Measurements from ENCODE around the gene FXYD5. TPM values are rescaled to one million over a fixed set of nuclear protein-coding genes. Genes with fewer than 3 reads are reported as not detected.

The FXYD5 gene
- total RNA-seq, 1 donor from 2014 or later: 138 TPM

DNA sequence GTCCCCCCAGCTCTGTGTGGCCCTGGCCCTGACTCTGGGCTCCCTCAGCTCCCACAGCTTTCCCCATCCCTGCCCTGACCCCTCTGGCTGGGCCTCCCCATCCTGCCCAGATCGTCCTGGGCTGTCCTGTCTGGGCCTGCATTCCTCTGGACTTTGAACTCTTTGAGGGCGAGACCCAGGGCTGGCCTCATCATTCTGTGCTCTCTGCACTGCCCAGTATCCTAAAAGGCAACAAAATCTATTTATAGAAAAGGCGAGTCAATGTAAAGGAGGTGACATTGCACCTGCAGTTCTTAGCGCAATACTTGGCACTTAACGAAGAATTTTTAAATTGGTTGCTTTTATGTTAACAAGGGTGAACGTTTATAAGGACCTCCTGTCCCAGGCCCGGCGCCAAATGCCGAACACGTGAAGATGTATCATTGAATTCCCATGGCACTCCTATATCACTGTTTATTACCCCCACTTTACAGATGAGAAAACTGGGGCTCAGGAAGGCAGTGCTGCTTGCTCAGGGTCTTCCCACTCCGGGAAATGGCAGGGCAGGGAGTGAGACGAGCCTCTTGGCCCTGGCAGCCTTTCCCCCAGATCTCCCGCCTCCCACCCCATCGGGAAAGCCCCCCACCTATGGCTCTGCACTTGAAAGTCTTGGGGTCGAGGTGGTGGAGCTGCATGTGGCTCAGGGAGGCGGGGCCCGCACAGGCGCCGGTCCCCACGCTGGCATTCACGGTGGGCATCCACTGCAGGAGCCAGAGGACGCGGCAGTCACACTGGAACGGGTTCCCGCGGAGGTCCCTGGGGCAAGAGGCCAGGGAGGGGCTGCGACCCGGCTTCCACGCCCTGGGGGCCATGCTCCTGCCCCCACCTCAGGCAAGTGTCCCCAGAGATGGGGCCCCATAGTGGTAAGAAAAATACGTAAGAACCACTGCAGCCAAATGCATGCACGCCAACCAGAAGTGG, 23.5 kb upstream of the FXYD5 start:
- Histone ChIP-seq H3K9me3 (no peaks in the 10 kb centered on the region), H3K4me1 (peaks cover 4 to 5% of the 10 kb centered on the region in 2 donors), H3K27ac (no peak overlapping the region), H3K27me3 (no peaks in the 10 kb centered on the region), H3K36me3 (no peaks in the 10 kb centered on the region), H3K4me3 (no peak overlapping the region)
- DNase-seq (ENCODE audit: low spot score in 2 of 2): no peak
- intact Hi-C loops (cut with DNase I): no loop called here
- TF ChIP-seq, protein P1, sequence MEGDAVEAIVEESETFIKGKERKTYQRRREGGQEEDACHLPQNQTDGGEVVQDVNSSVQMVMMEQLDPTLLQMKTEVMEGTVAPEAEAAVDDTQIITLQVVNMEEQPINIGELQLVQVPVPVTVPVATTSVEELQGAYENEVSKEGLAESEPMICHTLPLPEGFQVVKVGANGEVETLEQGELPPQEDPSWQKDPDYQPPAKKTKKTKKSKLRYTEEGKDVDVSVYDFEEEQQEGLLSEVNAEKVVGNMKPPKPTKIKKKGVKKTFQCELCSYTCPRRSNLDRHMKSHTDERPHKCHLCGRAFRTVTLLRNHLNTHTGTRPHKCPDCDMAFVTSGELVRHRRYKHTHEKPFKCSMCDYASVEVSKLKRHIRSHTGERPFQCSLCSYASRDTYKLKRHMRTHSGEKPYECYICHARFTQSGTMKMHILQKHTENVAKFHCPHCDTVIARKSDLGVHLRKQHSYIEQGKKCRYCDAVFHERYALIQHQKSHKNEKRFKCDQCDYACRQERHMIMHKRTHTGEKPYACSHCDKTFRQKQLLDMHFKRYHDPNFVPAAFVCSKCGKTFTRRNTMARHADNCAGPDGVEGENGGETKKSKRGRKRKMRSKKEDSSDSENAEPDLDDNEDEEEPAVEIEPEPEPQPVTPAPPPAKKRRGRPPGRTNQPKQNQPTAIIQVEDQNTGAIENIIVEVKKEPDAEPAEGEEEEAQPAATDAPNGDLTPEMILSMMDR (IDR thresholded peaks at IDR 0.05): no peak

DNA sequence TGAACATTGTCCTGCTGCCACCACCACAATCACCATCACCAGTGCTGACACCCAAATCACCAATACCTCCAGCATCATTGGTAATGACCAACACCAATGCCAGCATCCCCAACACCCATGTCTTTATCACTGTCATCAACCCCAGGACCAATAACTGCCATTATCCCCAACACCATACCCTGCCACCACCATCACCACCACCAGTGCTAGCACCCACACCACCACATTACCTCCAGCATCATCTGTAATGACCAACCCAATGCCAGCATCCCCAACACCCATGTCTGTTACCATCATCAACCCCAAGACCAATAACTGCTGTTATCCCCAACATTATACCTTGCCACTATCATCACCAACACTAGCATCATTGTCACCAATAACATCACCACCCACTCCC, 22.3 kb upstream of the FXYD5 start:
- no peaks in the 10 kb centered on the region for H3K36me3 ChIP-seq
- no peak overlapping the region for H3K27ac ChIP-seq
- intact Hi-C loops (cut with DNase I): no loop called here
- DNase-seq (ENCODE audit: low spot score in 2 of 2): no peak
- H3K4me1 ChIP-seq: peaks cover 0 to 4% of the 10 kb centered on the region in 2 donors
- TF ChIP-seq, protein P1 (IDR thresholded peaks at IDR 0.05): no peak
- H3K27me3 ChIP-seq: no peaks in the 10 kb centered on the region
- H3K4me3 ChIP-seq: no peak overlapping the region
- H3K9me3 ChIP-seq: no peaks in the 10 kb centered on the region

DNA sequence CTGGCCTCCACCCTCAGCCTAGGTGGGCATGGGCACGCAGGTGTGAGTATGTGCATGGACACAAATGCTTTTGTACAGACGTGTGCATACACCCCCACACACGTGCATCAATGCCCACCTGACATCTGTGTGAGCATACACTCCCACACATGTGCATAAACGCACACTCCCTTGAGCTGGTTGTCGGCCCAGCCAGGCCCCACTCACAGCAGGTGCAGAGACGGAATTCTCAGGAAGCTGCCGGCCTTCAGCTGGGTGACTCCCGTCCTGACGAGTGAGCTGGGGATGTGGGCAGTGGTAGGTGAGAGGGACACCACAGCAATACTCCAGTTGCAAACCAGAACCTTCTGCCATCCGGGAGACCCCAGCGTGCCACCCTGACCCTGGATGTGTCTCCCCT, 20.7 kb upstream of the FXYD5 start:
- Histone ChIP-seq H3K9me3 (no peaks in the 10 kb centered on the region), H3K36me3 (no peaks in the 10 kb centered on the region), H3K27me3 (no peaks in the 10 kb centered on the region), H3K4me1 (peaks cover 3 to 12% of the 10 kb centered on the region in 2 donors), H3K4me3 (peak overlapping the region in 1 of 2 donors; percentile 63), H3K27ac (peak overlapping the region; percentile 4 to 69)
- intact Hi-C loops (cut with DNase I): no loop called here
- DNase-seq (ENCODE audit: low spot score in 2 of 2): no peak
- TF ChIP-seq, protein P1 (IDR thresholded peaks at IDR 0.05): no peak

DNA sequence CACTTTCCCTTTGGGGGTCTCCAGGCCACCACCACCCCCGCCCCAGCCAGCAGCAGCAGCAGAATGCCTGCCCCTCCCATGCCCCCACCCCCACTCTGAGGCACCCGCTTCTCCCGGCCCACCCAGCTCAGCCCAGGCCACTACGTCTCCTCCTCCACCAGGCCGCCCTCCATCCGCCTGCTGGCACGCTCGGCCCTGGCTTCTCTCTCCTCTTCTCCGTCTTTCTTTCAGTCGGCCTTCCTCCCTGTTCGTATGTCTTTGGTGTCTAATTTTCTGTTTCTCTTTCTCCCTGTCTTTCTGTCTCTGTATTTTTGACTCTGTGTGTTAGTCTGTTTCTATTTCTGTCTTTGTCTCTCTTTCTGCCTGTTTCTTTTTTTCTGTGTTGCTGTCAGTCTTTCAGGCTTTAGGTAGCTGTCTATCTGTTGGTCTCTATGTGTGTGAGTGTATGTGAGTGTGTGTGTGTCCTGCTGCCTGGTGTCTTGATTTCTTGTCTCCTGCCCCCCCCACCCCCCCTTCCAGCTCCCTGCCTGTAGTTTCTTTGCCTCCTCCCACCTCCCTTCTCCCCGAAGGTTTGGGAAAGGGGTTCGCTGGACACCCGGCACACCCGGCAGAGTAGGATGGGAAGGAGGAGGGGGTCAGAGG, 19.8 kb upstream of the FXYD5 start, which contains the start of gene LGI4:
Gene LGI4 (minus strand): TSS at position 459 of the 642 bp plus-strand sequence. CDS start 379 bp downstream, at position 80.
- Histone ChIP-seq H3K4me1 (peaks cover 6 to 16% of the 10 kb centered on the region in 2 donors), H3K36me3 (no peaks in the 10 kb centered on the region), H3K4me3 (peak within 1 kb of the TSS; percentile 18 to 63), H3K27me3 (no peaks in the 10 kb centered on the region), H3K27ac (peak within 1 kb of the TSS; percentile 17 to 69), H3K9me3 (no peaks in the 10 kb centered on the region)
- intact Hi-C loops (cut with DNase I): loop anchor here (1.0 kb wide), 3 partner anchors 10 to 67 kb away; no protein-coding TSS in a partner anchor
- DNase-seq (ENCODE audit: low spot score in 2 of 2): no peak
- TF ChIP-seq, protein P1 (IDR thresholded peaks at IDR 0.05): no peak

DNA sequence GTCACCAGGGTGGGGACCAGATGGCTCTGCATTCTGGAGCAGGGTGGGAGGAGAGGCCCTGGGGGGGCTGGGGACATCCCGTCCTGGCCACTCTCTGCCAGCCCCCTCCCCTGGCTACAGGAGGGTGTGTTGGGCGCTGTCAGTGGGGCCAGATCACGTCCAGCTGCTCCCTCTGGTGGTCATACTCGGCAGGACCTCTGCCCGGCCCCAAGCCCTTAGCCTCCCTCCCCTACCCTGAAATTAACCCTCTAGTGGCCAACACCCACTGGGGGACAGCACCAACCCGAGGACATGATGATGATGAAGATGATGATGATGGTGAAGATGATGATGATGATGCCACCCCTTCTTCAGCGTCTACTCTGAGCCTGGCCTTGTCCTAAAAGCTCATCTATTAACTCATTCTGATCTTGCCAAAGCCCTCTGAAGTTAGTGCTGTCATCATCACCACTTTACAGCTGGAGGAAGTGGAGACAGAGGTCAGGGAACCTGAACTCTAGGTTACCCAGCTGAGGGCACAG, 19.1 kb upstream of the FXYD5 start:
- Histone ChIP-seq H3K4me3 (peak overlapping the region; percentile 18 to 63), H3K9me3 (no peaks in the 10 kb centered on the region), H3K4me1 (peaks cover 12 to 24% of the 10 kb centered on the region in 2 donors), H3K27ac (peak overlapping the region; percentile 17 to 69), H3K36me3 (no peaks in the 10 kb centered on the region), H3K27me3 (no peaks in the 10 kb centered on the region)
- TF ChIP-seq, protein P1 (IDR thresholded peaks at IDR 0.05): peak; percentile 90 to 95 (median 92)
- DNase-seq (ENCODE audit: low spot score in 2 of 2): peak in 1 of 2 donors; percentile 88
- intact Hi-C loops (cut with DNase I): loop anchor here (1.0 kb wide), 3 partner anchors 11 to 68 kb away; no protein-coding TSS in a partner anchor
